Sigmoid colon (tissue), 7 donors: ENCODE data around the gene ZDHHC11B. TPM values are rescaled to one million over a fixed set of nuclear protein-coding genes. Genes with fewer than 3 reads are reported as not detected.

ENCODE experiments used
- DNase-seq: peaks from one replicate; pipeline ENCODE4 v3.0.0-alpha.2; 2019
- H3K27ac ChIP-seq, 4 donors: fragments of 200-600 bp; sonication (generic); one replicate each; pipeline ENCODE4 v1.5.1; 2016 to 2019; ENCODE audit warnings: mild to moderate bottlenecking in 1 of 4
- H3K27me3 ChIP-seq, 3 donors: fragments of 200-600 bp; sonication (generic); one replicate each; pipeline ENCODE4 v1.5.1; 2019; ENCODE audit warnings: mild to moderate bottlenecking in 1 of 3
- H3K36me3 ChIP-seq, 4 donors: fragments of 200-600 bp; sonication (generic); one replicate each; pipeline ENCODE4 v1.5.1; 2016 to 2019
- H3K4me1 ChIP-seq, 4 donors: fragments of 200-600 bp; sonication (generic); one replicate each; pipeline ENCODE4 v1.5.1; 2017 to 2019
- H3K4me3 ChIP-seq, 4 donors: fragments of 200-600 bp; sonication (generic); one replicate each; pipeline ENCODE4 v1.5.1; 2017 to 2019; ENCODE audit warnings: mild to moderate bottlenecking in 2 of 4, moderate library complexity in 1 of 4
- H3K9me3 ChIP-seq, 4 donors: fragments of 200-600 bp in 3 of 4; sonication (generic) in 3 of 4; one replicate each; pipeline versions ENCODE4 v1.5.1 to v1.6.1; 2013 to 2019
- EP300 ChIP-seq, 4 donors: sonication (generic); formaldehyde crosslinking; IDR thresholded peaks; one replicate each; pipeline ENCODE4 v1.6.1; 2017; ENCODE audit warnings: antibody characterized with exemption in 4 of 4
- POLR2A ChIP-seq, 2 donors: fragments of 450-650 bp; IDR thresholded peaks; one replicate each; pipeline ENCODE4 v1.6.1; 2016; ENCODE audit warnings: antibody characterized with exemption in 2 of 2, mild to moderate bottlenecking in 2 of 2, moderate library complexity in 2 of 2
- POLR2AphosphoS5 ChIP-seq, 4 donors: sonication (generic); formaldehyde crosslinking; IDR thresholded peaks; one replicate each; pipeline ENCODE4 v1.6.1; 2017; ENCODE audit warnings: antibody characterized with exemption in 4 of 4
- WGBS, 2 donors: extraction: QIAGEN DNeasy Blood & Tissue Kit; methylation state at CpG; one replicate each; pipeline ENCODE4 v1.1.7; 2013; 5-methylcytosine and 5-hydroxymethylcytosine counted together
- intact Hi-C: fragments of 100-400 bp; cut with DNase I; formaldehyde crosslinking; loops from one replicate; pipeline ENCODE4 v1.15.1; 2023
- polyA plus RNA-seq, 3 donors: library from polyadenylated mRNA; stranded (reverse); fragments of 200-250 nt; gene quantifications; one replicate each; pipeline ENCODE4 v1.2.3, GENCODE V29; 2013
- total RNA-seq, 4 donors: library from RNA; depleted of rRNA; stranded (reverse); fragments of >200 nt; gene quantifications; one replicate each; pipeline ENCODE4 v1.1.0, GENCODE V29; 2016
- TF ChIP-seq, protein P1 (sequence below), 4 experiments: fragments of 450-650 bp in 3 of 4; fragments of 200-600 bp in 1 of 4; IDR thresholded peaks; one replicate each; pipeline ENCODE4 v1.5.1; 2016 to 2019; ENCODE audit warnings: antibody characterized with exemption in 4 of 4, mild to moderate bottlenecking in 3 of 4, moderate library complexity in 2 of 4
- donor health status: healthy with polysubstance abuse.
- donor health status: Bipolar disorder and iron deficiency.
- donor health status: healthy.

ZDHHC11B gene
- total and polyA plus RNA-seq, 7 donors, result 0.46 to 12.7 (median 1.8) TPM; not detected in 1

DNA sequence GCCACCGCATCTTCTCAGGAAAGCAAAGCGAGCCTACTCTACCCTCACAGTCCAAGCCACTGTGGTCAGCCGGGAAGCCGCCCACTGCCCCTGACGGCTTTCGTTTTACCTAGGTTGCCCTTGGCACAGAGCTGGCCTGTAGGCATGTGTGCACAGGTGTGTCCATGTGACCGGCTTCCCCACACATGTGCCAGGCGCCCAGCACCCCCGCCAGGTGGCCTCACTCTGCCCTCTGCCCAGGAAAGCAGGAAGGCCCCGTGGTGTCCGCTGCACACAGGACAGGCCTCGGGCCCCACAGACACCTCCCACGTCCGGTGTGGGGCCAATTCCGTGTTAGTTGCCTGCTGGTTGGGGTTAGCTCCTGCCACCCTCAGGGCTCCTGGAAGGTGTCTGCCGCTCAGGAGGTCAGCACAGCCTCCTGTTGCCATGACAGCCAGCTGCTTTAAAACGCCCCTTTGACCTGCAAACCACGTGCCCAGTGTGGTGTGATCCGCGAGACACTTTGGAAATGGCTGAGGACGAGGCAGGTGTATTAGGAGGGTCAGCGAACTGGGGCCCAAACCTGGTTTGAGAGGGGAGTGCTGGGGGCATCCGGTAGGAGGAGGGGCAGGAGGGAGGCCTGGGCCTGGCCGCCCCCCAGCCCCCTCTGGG lies 120.1 kb downstream of the ZDHHC11B start:
- TF ChIP-seq POLR2A (IDR thresholded peaks at IDR 0.05), result no peak
- TF ChIP-seq POLR2AphosphoS5 (IDR thresholded peaks at IDR 0.05), result no peak
- TF ChIP-seq EP300 (IDR thresholded peaks at IDR 0.05), result no peak
- 30 to 82% methylated on average over 24 of the region's 24 CpGs for WGBS, 2 donors
- intact Hi-C loops, result no loop called here
- Histone ChIP-seq H3K9me3 (no peaks in the 10 kb centered on the region), H3K4me3 (no peak overlapping the region), H3K27me3 (no peaks in the 10 kb centered on the region), H3K36me3 (peaks cover 20 to 58% (median 29%) of the 10 kb centered on the region in 4 donors), H3K27ac (no peak overlapping the region), H3K4me1 (peaks cover 0 to 12% (median 8%) of the 10 kb centered on the region in 4 donors)
- peak; percentile 60 for DNase-seq

DNA sequence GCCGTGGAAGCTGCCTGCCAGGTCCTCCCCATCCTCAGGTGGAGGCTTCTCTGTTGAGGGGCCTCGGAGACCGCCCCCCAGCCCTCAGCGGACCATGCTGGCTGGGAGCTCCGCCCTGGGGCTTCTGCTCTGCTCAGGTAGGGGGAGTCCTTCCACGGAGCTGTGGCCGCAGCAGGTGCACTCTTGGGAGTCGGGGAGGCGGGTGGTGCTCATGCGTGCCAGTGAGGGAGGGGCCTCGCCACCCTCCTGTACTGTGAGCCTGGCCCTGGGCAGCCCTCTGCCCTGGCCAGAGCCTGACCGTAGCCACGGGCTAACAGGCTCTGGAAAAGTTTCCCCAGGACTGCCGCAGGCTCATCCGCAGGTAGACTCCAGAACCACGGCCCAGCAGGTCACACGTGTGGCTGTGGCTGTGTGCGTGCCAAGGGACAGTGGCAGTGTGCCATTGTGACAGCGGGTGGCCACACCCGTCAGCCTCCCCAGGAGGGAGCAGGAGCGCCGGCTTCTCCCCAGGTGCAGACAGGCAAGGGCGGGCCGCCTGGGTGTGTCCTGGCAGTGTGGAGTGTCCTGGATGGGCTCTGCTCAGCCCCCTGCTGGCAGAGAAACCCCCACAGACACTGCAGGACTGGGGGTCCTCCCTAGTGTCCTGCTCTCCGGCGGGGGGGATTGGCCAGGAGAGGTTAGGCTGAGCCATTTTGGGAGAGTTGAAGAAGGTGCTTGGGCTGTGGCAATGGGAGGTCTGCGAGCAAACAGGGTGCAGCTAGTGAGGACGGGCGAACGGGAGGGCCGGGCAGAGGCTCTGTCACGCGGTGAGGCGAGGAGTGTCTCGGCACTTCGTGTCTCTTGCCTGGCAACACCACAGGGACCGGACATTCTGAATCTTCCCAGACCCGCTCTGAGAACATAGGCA lies 120.8 kb downstream of the ZDHHC11B start:
- Histone ChIP-seq H3K4me1 (peaks cover 0 to 5% (median 2%) of the 10 kb centered on the region in 4 donors), H3K9me3 (no peaks in the 10 kb centered on the region), H3K27me3 (no peaks in the 10 kb centered on the region), H3K27ac (no peak overlapping the region), H3K4me3 (no peak overlapping the region), H3K36me3 (peaks cover 21 to 65% (median 29%) of the 10 kb centered on the region in 4 donors)
- intact Hi-C loops, result no loop called here
- WGBS, 2 donors, result 27 to 84% methylated on average over 38 of the region's 38 CpGs
- TF ChIP-seq POLR2AphosphoS5 (IDR thresholded peaks at IDR 0.05) (no peak), EP300 (IDR thresholded peaks at IDR 0.05) (no peak), POLR2A (IDR thresholded peaks at IDR 0.05) (no peak)
- TF ChIP-seq, protein P1, sequence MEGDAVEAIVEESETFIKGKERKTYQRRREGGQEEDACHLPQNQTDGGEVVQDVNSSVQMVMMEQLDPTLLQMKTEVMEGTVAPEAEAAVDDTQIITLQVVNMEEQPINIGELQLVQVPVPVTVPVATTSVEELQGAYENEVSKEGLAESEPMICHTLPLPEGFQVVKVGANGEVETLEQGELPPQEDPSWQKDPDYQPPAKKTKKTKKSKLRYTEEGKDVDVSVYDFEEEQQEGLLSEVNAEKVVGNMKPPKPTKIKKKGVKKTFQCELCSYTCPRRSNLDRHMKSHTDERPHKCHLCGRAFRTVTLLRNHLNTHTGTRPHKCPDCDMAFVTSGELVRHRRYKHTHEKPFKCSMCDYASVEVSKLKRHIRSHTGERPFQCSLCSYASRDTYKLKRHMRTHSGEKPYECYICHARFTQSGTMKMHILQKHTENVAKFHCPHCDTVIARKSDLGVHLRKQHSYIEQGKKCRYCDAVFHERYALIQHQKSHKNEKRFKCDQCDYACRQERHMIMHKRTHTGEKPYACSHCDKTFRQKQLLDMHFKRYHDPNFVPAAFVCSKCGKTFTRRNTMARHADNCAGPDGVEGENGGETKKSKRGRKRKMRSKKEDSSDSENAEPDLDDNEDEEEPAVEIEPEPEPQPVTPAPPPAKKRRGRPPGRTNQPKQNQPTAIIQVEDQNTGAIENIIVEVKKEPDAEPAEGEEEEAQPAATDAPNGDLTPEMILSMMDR (IDR thresholded peaks at IDR 0.05), result peak in 1 of 4 experiments; percentile 8
- DNase-seq, result peak; percentile 57

DNA sequence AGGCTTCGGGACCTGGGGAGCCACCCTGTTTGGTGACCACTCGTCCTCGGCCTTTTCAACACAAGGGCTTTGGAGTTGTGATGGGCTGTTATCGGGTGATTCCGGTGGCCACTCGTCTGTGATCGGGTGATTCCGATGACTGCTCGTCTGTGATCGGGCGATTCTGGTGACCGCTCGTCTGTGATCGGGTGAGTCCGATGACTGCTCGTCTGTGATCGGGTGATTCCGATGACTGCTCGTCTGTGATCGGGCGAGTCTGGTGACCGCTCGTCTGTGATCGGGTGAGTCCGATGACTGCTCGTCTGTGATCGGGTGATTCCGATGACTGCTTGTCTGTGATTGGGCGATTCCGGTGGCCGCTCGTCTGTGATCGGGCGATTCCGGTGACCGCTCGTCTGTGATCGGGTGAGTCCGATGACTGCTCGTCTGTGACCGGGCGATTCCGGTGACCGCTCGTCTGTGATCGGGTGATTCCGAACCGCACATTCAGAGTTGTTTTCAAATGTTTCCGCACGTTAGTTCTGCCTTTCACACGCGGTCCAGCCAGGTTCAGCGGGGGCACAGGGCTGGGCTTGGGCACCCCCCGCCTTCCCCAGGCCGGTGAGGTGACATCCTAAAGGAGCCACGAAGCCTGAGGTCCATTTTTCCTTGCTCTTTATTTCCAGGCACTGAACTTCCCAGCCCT lies 121.6 kb downstream of the ZDHHC11B start:
- no peaks in the 10 kb centered on the region for H3K4me1 ChIP-seq
- H3K9me3 ChIP-seq, result no peaks in the 10 kb centered on the region
- no peaks in the 10 kb centered on the region for H3K27me3 ChIP-seq
- H3K4me3 ChIP-seq, result no peak overlapping the region
- no peak for TF ChIP-seq POLR2AphosphoS5 (IDR thresholded peaks at IDR 0.05)
- TF ChIP-seq, protein P1 (IDR thresholded peaks at IDR 0.05), result no peak
- no peak for TF ChIP-seq POLR2A (IDR thresholded peaks at IDR 0.05)
- no peak for TF ChIP-seq EP300 (IDR thresholded peaks at IDR 0.05)
- H3K27ac ChIP-seq, result no peak overlapping the region
- WGBS, 2 donors, result 97 to 98% methylated on average over 56 of the region's 56 CpGs
- DNase-seq, result no peak
- peaks cover 21 to 65% (median 29%) of the 10 kb centered on the region in 4 donors for H3K36me3 ChIP-seq
- intact Hi-C loops, result no loop called here

DNA sequence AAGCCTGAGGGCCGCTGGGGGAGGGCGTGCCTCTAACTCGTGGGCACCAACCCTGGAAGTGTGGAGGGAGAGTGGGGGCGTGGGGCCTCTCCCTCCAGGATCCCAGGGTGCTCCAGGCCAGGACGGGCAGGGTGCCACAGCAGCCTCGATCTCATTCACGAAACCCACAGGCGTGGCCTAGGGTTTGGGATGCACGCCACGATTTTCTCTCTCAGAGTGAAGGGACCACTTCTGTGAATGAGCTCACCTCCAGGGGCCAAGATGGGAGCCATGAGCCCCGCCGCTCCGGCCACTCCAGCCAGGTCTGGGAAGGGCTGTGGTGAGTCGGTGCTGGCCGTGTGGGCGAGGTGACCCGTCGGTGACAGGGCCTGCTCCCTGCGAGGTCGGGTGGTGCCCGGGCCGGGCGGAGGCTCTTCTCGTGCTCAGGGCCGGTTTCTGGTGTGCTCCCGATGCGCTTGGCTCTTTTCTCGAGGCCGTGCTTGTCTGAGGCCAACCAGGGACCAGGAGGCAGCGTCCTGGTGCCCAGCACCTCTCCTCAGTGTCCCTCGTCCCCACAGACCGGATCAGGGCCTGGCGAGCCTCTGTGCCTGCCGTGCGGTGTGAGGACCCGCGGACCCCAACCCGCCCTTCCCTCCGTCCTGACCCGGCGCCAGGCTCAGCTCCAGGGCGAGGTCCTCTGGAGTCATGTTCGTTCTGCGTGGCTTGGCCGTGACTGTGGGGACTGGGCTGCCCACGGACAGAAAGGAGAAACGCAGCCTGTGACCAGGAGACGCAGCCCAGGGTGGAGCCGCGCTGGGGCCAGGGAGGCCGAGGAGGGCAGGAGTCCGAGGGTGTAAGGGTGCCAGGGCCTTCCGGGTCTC lies 122.4 kb downstream of the ZDHHC11B start:
- intact Hi-C loops, result no loop called here
- Histone ChIP-seq H3K4me1 (no peaks in the 10 kb centered on the region), H3K9me3 (no peaks in the 10 kb centered on the region), H3K36me3 (peaks cover 21 to 65% (median 29%) of the 10 kb centered on the region in 4 donors), H3K27ac (no peak overlapping the region), H3K27me3 (no peaks in the 10 kb centered on the region), H3K4me3 (no peak overlapping the region)
- no peak for TF ChIP-seq POLR2AphosphoS5 (IDR thresholded peaks at IDR 0.05)
- TF ChIP-seq EP300 (IDR thresholded peaks at IDR 0.05), result no peak
- TF ChIP-seq POLR2A (IDR thresholded peaks at IDR 0.05), result no peak
- TF ChIP-seq, protein P1 (IDR thresholded peaks at IDR 0.05), result no peak
- no peak for DNase-seq
- 97% methylated on average over 53 of the region's 53 CpGs for WGBS, 2 donors
